ENCODE data around the gene AOX1. TPM values are rescaled to one million over a fixed set of nuclear protein-coding genes. Genes with fewer than 3 reads are reported as not detected.

The AOX1 gene
- total RNA-seq, 1 experiment from 2014 or later: 3.5 TPM

DNA sequence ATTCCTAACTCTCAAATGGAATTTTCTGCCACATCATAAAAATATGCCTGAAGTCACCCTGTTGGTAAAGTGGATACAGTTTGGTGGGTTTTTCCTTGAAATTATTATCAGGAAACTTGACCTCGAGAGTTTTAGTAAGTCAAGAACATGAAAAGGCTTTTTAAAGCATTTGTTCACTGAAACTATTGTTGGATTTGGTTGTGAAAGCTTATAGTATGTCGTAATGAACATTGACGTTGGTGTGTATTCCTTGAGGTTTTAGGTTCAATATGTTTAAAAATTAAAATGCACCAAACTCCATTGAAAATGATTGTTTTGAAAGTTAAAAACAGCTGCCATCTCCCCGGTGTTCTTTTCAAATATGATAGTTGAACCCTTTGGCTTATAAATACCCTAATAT is 30.8 kb downstream of the AOX1 start:
- Mint-ChIP-seq H3K9me3 (no peaks in the 10 kb centered on the region), H3K27me3 (ENCODE audit: low read depth) (no peaks in the 10 kb centered on the region), H3K36me3 (ENCODE audit: insufficient read depth in 1 of 3, low read depth in 3 of 3) (no peaks in the 10 kb centered on the region), H3K4me3 (no peak overlapping the region), H3K4me1 (no peaks in the 10 kb centered on the region), H3K27ac (no peak overlapping the region)
- H3K9ac ChIP-seq (ENCODE audit: extremely low read depth, insufficient read length, low read length): no peak overlapping the region
- no peak overlapping the region for H3K56ac ChIP-seq (ENCODE audit: insufficient read length, low read depth, low read length)
- no peaks in the 10 kb centered on the region for H3K4me1 ChIP-seq (ENCODE audit: insufficient read depth, low read length)
- no peak overlapping the region for H3K4ac ChIP-seq (ENCODE audit: low read depth, low read length)
- no peaks in the 10 kb centered on the region for H4K20me1 ChIP-seq (ENCODE audit: control insufficient read depth, insufficient read depth, insufficient read length)
- no peak overlapping the region for H2BK5ac ChIP-seq (ENCODE audit: insufficient read length, low read length)
- no peak overlapping the region for H2BK20ac ChIP-seq (ENCODE audit: low read depth, low read length, poor library complexity, severe bottlenecking)
- H3K14ac ChIP-seq (ENCODE audit: insufficient read depth, low read length): no peak overlapping the region
- H3K4me2 ChIP-seq (ENCODE audit: insufficient read depth, insufficient read length, low read length): no peak overlapping the region
- no peaks in the 10 kb centered on the region for H3K9me3 ChIP-seq (ENCODE audit: control insufficient read depth, low read depth, low read length)
- no peak overlapping the region for H2BK15ac ChIP-seq (ENCODE audit: low read depth, low read length)
- no peak overlapping the region for H2BK120ac ChIP-seq (ENCODE audit: low read depth, low read length, poor library complexity, severe bottlenecking)
- TF ChIP-seq, protein P1, sequence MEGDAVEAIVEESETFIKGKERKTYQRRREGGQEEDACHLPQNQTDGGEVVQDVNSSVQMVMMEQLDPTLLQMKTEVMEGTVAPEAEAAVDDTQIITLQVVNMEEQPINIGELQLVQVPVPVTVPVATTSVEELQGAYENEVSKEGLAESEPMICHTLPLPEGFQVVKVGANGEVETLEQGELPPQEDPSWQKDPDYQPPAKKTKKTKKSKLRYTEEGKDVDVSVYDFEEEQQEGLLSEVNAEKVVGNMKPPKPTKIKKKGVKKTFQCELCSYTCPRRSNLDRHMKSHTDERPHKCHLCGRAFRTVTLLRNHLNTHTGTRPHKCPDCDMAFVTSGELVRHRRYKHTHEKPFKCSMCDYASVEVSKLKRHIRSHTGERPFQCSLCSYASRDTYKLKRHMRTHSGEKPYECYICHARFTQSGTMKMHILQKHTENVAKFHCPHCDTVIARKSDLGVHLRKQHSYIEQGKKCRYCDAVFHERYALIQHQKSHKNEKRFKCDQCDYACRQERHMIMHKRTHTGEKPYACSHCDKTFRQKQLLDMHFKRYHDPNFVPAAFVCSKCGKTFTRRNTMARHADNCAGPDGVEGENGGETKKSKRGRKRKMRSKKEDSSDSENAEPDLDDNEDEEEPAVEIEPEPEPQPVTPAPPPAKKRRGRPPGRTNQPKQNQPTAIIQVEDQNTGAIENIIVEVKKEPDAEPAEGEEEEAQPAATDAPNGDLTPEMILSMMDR (conservative IDR thresholded peaks at IDR 0.05): no peak
- no peaks in the 10 kb centered on the region for H3K27me3 ChIP-seq (ENCODE audit: insufficient read depth, low read length)
- H3K79me2 ChIP-seq (ENCODE audit: insufficient read depth, low read length): no peaks in the 10 kb centered on the region
- no peak overlapping the region for H3T11ph ChIP-seq (ENCODE audit: low read length)
- no peak overlapping the region for H2AK5ac ChIP-seq (ENCODE audit: insufficient read length, low read length)
- no peak overlapping the region for H4K91ac ChIP-seq (ENCODE audit: insufficient read length, low read depth, low read length)
- no peaks in the 10 kb centered on the region for H3K23me2 ChIP-seq (ENCODE audit: insufficient read length, low read depth, low read length, poor library complexity, severe bottlenecking)
- no peak overlapping the region for H3K18ac ChIP-seq (ENCODE audit: insufficient read length, low read depth, low read length)
- no peak overlapping the region for H4K5ac ChIP-seq (ENCODE audit: insufficient read length, low read depth, low read length)
- DNase-seq: no peak
- no peak overlapping the region for H4K8ac ChIP-seq (replicated peaks; ENCODE audit: insufficient read length, low read depth, low read length)
- no peak overlapping the region for H2AFZ ChIP-seq (ENCODE audit: low read length)
- no peak overlapping the region for H2BK12ac ChIP-seq (ENCODE audit: insufficient read length, low read depth, low read length)
- H3K23ac ChIP-seq (ENCODE audit: insufficient read length, low read depth, low read length): no peak overlapping the region
- H3K27ac ChIP-seq (ENCODE audit: insufficient read length, low read depth, low read length): no peak overlapping the region
- H3K79me1 ChIP-seq (ENCODE audit: insufficient read depth, low read depth, low read length, poor library complexity, severe bottlenecking): no peaks in the 10 kb centered on the region
- no CpG with 5 or more reads among the region's 4 CpGs for WGBS (ENCODE audit: extremely low coverage, insufficient read length, low lambda C conversion rate)

Data from H9 (cell line).